PC-3 (cell line): ENCODE results near the gene CSMD2.

Experiments used
- CTCF ChIP-seq: fragments of 300-600 bp; sonication (generic); conservative IDR thresholded peaks from 2 replicates; pipeline ENCODE4 v1.5.1; 2017; ENCODE audit warnings: antibody characterized with exemption, low read depth, mild to moderate bottlenecking, low read length
- EZH2 ChIP-seq: fragments of 300-600 bp; sonication (generic); IDR thresholded peaks from one replicate; pipeline ENCODE4 v1.6.1; 2017; ENCODE audit warnings: antibody characterized with exemption, mild to moderate bottlenecking, low read length; ENCODE audit not compliant: unreplicated experiment

GRCh38 chr1:33790577-33790976, 374.5 kb downstream of the CSMD2 start:
- no peak for TF ChIP-seq CTCF
- no peak for TF ChIP-seq EZH2
